Measurements from ENCODE around the gene SPRY4.
"Not testable (repeated sequence)": the region's sequence is repeated elsewhere in the genome, so short reads cannot be mapped to it uniquely, and the experiment has no call there.

SPRY4 gene

GRCh38 chr5:142333749-142334148, 8.9 kb upstream of the SPRY4 start:
- not testable (repeated sequence) for DNase-seq

GRCh38 chr5:142330444-142330843, 5.6 kb upstream of the SPRY4 start:
- DNase-seq: no peak

GRCh38 chr5:142330026-142330425, 5.2 kb upstream of the SPRY4 start:
- no peak for DNase-seq

- no peak for DNase-seq
These were observed 2.5 kb upstream of the SPRY4 start for GRCh38 chr5:142327111-142327842.

- DNase-seq: no peak
These were observed 1.7 kb upstream of the SPRY4 start for GRCh38 chr5:142326480-142326938.

GRCh38 chr5:142325725-142326479, 1.1 kb upstream of the SPRY4 start:
- DNase-seq: peak; percentile 20

GRCh38 chr5:142324136-142324870, 518 bp downstream of the SPRY4 start:
- DNase-seq: no peak

GRCh38 chr5:142323480-142324135, 1.2 kb downstream of the SPRY4 start:
- no peak for DNase-seq

GRCh38 chr5:142322747-142323479, 1.9 kb downstream of the SPRY4 start:
- DNase-seq: no peak

- no peak for DNase-seq
These were observed 2.4 kb downstream of the SPRY4 start for GRCh38 chr5:142322403-142322746.

- no peak for DNase-seq
These were observed 3.8 kb downstream of the SPRY4 start for GRCh38 chr5:142320851-142321560.

GRCh38 chr5:142320430-142320738, 4.4 kb downstream of the SPRY4 start:
- DNase-seq: no peak

- no peak for DNase-seq
These were observed 5.0 kb downstream of the SPRY4 start for GRCh38 chr5:142319560-142320429.

- DNase-seq: no peak
These were observed 5.7 kb downstream of the SPRY4 start for GRCh38 chr5:142319105-142319504.

- DNase-seq: no peak
These were observed 7.1 kb downstream of the SPRY4 start for GRCh38 chr5:142317753-142318152.

GRCh38 chr5:142317173-142317572, 7.6 kb downstream of the SPRY4 start:
- DNase-seq: no peak

GRCh38 chr5:142316681-142317080, 8.1 kb downstream of the SPRY4 start:
- no peak for DNase-seq

GRCh38 chr5:142316051-142316450, 8.8 kb downstream of the SPRY4 start:
- DNase-seq: peak; percentile 63

GRCh38 chr5:142315096-142315900, 9.5 kb downstream of the SPRY4 start:
- DNase-seq: no peak

- DNase-seq: no peak
These were observed 10.2 kb downstream of the SPRY4 start for GRCh38 chr5:142314606-142315005.
